Neural progenitor cell (in vitro differentiated cells): Measurements from ENCODE around the gene SELENBP1.

Experiments used
- EZH2 ChIP-seq: fragments of 200-600 bp; sonication (generic); IDR thresholded peaks from 2 replicates; pipeline ENCODE4 v1.6.1; 2017; ENCODE audit warnings: antibody characterized with exemption, mild to moderate bottlenecking, moderate library complexity
- TF ChIP-seq, protein P1 (sequence below): fragments of 200-600 bp; sonication (generic); IDR thresholded peaks from 2 replicates; pipeline ENCODE4 v1.5.1; 2017; ENCODE audit warnings: antibody characterized with exemption, mild to moderate bottlenecking

DNA sequence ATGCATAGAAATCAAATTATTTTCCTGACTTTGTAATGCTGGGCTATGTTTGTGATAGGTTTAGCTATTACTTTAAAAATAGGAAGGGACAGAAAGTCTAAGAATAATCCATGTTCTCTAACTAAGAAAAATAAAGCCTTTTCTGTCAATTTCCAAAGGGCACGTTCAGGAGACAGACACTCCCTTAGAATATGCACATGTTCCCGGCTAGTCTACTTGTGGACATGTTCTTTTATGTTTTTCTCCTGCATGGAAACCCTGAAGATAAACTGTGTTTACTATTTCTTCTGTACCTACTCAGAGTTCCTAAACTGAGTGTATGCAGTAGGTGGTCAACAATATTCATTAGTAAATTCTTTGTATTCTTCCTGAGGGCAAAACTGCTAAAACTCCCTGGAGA lies 39.4 kb upstream of the SELENBP1 start:
- TF ChIP-seq, protein P1, sequence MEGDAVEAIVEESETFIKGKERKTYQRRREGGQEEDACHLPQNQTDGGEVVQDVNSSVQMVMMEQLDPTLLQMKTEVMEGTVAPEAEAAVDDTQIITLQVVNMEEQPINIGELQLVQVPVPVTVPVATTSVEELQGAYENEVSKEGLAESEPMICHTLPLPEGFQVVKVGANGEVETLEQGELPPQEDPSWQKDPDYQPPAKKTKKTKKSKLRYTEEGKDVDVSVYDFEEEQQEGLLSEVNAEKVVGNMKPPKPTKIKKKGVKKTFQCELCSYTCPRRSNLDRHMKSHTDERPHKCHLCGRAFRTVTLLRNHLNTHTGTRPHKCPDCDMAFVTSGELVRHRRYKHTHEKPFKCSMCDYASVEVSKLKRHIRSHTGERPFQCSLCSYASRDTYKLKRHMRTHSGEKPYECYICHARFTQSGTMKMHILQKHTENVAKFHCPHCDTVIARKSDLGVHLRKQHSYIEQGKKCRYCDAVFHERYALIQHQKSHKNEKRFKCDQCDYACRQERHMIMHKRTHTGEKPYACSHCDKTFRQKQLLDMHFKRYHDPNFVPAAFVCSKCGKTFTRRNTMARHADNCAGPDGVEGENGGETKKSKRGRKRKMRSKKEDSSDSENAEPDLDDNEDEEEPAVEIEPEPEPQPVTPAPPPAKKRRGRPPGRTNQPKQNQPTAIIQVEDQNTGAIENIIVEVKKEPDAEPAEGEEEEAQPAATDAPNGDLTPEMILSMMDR: no peak
- no peak for TF ChIP-seq EZH2
